Bone marrow (tissue), 2 donors: Measurements from ENCODE around the gene HILPDA.

ENCODE experiments used
- DNase-seq, 2 donors: peaks; one replicate each; lab custom pipeline; 2025; lab: John Stamatoyannopoulos, UW

Gene HILPDA, protein sequence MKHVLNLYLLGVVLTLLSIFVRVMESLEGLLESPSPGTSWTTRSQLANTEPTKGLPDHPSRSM

DNA sequence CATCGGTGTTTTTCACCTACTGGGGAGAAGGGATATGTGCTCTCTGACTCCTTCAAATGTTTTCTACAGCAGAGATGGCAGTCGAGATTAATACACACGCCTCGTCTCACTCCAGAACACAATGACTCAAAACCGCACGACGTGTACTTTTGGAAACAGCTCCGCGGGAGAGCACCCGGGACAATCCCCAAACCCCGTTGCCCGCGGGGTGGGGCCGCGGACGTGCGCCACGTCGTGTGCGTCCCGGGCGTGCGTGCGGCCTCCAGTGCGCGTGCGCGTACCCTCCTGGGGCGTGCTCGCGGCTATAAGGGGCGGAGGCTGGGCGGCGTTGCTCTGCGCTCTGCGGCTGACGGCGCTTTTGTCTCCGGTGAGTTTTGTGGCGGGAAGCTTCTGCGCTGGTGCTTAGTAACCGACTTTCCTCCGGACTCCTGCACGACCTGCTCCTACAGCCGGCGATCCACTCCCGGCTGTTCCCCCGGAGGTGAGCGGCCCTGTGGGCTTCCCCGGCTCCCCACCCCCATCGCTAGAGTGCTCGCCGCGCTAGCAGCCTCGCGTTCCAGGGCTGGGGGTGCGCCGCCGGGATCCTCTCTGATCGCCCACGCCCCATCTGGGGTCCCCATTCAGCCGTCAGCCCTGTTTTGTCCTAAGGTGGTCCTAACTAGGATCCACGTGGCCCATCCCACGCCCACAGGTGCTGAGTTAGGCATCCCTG is at the start of gene HILPDA:
TSS of gene HILPDA (plus strand) at position 336 of the 712 bp plus-strand sequence. CDS start 1,391 bp downstream, outside the sequence.
- DNase-seq = peak; percentile 73 to 88

DNA sequence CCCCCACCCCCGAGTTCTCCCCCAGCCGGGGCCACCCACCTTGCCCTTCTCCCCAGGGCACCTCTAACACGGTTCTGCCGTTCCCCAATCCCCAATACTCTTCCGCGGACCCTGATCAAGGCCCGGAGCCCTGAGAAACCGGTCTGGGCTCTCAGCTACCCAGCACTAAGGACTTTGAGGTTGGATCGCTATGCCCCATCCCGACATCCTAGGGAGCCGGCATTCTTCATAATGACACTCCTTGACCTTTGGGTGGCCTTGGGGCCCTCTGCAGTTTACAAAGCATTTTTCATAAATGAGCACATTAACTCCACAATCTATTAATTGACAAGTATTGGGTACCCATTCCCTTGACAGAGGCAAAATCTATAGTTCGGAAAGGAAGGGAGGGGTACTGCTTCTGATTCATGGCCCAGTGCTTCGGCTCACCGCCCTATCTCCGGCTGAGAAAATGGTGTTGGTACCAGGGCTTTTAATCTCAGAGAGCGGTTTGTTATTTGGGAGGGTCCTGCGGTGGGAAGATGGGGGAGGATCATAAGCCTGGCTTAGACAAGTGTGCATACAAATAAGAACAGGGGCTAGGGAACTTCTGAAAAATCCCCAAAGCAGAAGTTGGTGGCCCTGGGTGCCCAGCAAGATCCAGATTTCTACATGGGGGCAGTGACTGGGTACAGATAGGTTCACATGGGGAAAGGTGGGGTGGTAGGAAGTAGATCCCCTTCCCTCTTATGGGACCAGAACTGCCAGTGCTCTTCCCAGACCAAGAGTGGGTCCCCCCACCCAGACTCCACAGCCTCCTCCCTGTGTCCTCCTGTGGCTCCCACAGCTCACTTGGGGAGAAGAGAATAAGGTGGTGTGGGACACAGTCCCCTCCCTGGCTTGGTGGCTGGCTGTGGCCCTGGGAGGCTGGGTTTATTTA is 49.1 kb upstream of the HILPDA start:
- no peak for DNase-seq

DNA sequence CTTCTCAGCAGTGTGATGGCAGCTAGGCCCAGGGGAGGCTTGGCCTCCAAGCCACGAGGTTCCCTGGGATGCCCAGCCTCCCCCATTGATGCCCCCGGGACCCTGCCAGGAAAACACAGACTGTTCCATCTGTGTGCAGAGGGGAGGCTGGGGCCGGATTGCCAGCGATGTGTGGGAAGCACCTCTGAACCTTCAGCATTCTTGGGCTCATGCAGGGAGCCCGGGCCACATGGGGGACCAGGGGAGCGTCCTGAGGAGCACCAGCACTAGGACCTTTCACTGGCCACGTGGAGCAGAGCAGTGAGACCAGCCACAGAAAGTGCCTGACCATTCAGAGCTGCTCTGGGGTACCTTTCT is 48.5 kb upstream of the HILPDA start:
- no peak for DNase-seq

DNA sequence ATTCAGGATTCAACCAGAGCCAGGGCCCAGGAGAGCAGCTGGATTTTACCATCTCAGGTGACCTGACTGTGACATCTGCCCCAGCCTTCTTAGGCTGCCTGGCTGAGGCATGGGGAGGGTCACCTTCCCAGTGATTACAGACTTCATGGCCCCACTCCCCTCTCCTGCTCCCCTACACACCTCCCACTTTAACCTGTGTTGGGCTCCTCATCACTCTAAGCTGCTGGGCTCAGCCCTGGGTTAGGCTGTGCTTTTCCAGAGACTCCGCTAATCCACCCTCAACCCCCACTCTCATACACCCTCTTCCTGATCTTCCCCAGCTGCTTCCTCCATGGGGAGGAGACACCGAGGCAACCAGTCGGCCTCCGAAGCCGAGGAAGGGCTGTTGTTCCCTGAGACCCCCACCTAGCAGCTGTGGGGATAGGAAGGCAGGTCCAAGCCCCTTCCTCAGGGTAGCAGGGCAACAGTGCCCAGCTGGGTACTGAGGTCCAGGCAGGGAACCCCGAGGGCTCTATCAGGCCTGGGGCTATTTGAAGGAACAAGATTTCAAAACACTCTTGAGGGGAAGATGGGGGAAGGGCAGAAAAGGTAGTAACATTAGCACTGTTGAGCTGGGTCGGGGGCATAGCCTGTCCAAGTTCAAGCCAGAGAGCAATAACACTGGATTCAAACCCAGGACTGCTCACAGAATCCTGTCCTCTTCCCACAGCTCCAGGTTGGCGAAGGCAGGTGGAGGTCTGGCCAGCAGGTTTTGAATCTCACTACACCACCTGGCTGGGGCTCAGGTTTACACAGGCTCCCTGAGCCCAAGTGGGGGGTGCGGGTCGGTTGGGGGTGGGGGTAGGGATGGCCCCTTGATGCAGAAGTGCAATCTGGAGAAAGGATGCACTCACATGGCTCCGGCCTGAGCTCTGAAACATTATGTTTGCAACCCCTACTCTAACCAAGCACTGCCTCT is 47.6 kb upstream of the HILPDA start:
- no peak for DNase-seq

DNA sequence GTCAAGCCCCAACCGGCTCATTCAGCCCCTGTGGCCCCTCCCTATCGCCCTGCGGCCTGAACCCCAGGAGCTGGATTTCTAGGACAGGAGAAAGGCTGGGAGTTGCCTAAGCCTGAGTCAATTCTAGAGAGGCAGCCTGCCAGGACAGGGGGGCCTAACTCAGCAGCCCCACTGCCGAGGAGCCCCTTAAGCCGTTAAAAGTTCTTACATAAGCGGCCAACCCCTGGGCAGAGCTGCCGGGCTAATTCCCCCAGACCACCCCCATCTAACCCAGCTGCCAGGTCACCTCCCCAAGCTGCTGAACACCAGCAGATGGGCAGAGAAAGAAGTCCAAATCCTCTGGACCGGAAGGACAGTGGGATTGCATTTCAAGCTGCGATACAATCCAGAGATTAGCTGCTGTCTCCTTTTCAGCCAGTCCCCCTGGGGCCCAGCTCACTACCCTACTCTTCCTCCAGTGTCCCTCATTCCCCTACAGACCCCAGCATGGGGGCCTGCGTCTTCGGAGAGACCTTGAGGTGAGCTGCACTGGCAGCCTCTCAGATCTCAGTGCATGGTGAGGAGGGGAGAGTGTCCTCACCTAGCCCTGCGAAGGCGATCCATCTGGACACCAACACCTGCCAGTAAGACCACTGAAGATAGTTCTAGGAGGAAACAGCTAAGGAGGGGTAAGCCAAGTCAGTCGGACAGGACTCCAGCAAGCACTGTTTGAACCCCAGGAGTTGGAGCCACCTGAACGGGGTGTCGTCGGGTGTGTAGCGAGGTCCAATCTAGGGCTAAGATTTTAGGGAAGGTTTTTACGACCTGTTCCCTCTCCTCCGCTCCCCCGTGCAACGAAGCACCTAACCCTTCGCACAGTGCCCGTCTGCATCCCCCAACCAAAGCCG is 46.7 kb upstream of the HILPDA start:
- DNase-seq = peak in 1 of 2 donors; percentile 62

DNA sequence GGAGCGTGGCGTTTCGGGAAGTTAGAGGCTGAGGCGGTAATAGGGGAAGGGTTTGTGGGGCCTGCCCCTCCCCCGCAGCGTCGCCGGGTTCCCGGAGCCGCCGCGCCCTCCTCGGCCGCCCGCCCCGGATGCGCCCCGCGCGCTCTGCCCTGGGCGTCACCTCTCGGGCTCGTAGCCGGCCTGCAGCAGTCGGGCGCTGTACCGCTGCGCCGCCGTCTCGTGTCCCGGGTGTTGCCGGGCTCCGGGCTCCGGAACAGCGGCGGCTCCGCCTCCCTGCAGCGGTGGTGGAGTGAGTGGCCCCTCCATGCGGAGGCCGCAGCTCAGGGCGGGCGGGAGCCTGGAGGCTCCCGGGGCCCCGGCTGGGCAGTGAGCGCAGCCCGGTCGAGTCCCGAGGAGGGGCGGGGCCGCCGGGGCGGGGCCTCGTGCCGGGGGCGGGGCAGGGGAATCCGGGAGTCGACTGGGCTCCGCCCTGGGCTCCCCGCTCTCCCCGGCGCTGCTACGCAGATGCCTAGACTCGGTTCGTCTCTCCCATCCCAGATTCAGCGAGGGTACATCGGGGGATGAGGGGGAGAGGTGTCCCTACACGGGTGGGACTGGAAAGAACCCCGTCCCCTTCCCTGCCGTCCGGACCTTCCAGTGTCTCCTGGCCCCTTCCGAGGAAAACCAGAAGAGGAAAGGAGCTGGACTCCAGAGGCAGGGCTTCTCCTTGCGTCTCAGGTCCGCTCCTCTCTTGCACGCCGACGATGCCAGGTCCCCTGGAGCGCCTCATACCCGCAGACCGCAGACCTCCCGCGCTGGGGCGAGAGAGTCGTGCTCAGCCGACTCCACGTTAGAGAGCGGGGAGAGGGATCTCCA is 45.9 kb upstream of the HILPDA start, which contains the start of gene IMPDH1:
TSS of gene IMPDH1 (minus strand) at position 387 of the 855 bp plus-strand sequence. CDS start at position 306, 81 bp downstream.
- peak; percentile 44 to 87 for DNase-seq

DNA sequence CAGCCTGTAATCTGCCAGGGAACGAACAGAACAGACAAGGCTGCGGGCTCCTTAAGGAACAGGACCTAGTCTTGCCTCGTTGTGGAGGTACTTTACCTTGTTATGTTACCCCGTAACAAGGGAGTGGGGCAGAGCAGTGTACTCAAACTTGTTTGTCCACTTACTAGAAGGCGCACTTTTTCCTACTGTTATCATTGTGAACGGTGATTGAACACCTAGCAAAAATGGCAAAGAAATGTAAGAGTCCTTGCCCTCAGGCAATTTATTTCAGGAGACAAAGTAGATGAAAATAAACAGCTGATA is 45.3 kb upstream of the HILPDA start:
- DNase-seq = no peak

DNA sequence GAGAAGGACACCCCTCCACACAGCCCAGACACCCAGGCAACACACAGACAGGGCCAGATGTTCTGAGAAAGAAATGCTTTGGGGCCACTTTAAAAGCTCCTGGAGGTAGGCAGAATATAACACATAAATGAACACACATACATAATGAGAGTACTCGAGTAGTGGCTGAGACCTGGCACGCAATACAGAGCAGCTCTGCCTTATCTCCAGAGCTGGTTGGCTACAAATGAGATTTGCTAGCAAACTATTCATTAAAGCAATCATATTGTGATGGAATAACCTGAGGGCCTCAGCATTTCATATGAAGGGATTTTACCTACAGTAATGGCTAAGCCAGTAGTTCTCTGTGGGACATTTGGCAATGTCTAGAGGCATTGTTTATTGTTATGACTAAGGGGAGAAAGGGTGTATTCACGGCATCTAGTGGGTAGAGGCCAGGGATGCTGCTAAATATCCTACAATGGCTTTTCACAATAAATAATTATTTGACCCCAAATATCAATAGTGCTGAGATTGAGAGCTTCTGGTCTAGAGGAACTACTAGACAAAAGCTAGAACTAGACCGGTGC is 40.4 kb upstream of the HILPDA start:
- DNase-seq = no peak

DNA sequence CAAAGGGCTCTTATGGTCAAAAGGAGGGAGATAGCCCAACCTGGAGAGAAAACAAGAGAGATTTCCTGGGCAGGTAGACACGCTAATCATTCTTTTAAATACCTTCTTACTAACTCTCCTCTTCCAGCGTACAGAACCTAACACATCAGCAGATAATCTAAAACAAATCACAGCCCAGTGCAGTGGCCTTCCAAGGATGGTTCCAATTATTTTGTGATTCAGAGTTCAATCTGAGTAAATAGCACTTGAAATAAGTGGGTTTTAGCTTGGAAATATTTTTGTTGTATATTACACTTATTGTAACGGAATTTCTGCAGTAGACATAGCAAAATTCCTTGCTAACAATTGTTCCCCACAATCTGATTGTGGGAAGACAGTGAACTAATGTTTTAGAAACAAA is 38.6 kb upstream of the HILPDA start:
- DNase-seq = no peak

DNA sequence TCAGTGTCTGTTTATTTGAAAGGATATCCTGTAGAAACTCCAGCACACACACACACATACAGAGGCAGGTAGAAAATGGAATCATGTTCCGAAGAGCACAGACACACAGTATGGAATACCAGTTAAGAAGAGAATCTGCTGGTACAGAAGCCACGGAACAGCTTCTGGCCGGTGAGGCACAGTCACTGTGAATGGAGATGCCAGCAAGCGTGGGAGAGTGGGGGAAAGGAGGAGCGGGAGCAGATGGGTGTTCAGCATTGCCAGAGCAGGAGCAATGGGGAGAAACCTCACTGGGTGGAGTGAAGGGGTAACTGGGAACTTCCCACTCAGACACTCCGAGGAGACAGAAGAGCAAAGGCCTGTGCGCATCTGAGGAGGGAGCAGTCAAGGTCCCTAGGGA is 36.4 kb upstream of the HILPDA start:
- no peak for DNase-seq

DNA sequence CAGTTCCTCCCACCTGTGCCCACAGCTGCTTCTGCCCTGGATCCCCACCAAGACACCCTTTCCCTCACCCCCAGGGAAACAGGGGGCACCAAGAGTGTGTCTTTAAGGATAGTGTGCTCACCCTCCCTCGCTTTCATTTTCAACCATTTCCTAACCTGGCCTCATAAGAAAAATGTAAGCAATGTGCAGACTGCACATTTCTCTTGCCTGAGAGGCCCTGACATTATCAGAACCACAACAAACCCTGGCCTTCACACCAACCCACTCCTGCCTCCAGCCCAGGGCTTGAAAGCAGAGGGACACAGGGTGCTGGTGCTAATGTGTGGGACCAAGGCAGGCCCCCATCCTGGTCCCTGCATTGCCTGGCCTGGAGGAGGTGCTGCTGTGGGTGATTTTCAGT is 34.9 kb upstream of the HILPDA start:
- DNase-seq = no peak

DNA sequence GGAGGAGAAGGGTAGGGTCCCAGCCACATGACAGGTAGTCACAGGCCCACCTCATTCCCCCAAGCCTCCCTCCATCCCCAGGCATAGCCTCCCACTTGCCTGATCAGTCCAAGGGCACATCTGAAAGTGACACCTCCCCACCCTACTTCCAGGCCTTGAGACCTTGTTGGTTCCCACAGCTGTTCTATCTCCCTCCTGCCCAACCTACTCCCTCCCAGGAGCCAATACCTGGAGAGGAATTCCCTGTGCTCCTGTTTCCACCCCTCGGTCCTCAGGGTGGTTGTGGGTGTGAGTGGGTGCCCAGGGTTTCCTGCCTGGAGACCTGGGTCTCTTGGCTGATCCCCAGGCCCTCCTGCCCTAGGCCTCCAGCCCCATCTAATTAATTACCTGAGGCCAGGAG is 34.3 kb upstream of the HILPDA start:
- no peak for DNase-seq

DNA sequence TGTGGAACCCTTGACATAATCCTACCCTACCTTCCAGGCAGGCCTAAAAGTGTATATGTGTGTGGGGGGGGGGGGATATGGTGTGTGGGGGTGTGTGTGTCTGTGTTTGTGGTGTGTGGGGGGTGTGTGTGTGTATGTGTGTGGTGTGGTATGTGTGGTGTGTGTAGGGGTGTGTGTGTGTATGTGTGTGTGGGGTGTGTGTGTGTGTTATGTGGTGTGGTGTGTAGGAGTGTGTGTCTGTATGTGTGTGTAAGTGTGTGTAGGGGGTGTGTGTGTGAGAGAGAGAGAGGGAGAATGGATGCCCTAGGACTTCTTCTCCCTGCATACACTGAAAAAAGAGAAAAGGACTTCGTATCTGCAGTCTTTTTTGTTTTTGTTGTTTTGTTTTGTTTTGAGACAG is 33.6 kb upstream of the HILPDA start:
- DNase-seq = no peak

DNA sequence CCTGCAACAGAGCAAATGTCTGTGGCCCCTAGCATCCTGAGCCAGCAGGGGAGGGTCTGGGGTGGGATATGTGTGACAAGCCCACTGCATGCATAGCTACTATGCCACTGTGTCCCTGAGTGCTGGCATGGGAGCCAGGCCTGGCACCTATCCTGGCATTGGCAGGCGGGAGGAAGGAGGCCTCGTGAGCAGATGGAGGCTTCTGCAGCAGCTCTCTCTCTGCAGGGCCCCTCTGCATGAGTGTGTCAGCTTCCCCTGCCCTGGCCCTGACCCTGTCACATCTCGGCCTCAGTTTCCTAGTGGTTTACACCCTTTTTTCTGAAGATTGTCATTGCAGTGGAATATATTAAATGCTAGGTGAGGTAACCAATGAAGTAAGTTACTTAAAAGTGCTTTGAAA is 32.8 kb upstream of the HILPDA start:
- DNase-seq = no peak

DNA sequence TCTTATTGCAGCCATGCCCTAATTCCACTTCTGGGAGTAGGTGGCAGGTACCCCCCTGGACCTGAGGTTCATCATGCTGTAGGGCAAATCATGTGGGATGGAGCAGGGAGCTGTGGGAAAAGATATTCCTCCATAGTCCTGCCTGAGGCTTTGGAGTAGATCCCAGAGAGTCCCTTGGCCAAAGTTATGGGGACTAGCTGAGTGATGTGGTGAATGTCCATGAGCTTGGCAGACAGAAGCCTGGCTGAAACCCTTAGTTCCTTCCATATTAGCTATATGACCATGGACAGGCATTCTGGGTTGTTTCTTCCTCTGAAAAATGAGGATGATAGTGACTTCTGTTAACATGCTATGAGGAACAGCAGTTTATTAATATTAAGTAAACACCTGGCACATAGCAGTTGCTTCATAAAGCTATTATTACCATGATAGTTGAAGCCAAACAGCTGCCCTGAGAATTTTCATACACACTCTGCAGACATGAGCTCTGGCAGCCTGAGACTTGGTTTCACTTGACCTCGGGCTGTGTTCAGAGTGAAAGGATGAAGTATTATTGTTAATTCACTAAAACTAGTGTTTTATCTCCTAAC is 30.9 kb upstream of the HILPDA start:
- DNase-seq = no peak

DNA sequence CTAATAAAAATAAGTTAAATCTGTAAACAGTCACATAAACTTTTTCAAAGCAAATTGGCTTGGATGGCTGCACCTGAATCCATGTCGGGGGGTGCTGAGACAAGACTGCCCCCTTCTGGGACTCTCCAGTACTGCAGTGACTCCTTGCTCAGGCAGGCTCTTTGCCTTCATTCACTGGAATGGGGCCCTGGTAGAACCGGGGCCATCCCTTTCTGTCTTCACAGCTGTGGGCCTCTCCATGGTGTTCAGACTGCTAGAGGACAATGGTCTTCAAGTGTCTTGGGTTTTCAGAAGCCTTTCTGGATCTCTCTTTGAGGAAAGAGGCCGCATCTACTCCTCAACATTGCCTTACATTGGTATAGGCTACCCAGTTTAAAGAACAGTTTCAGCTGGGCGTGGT is 29.8 kb upstream of the HILPDA start:
- DNase-seq = peak; percentile 52 to 64

DNA sequence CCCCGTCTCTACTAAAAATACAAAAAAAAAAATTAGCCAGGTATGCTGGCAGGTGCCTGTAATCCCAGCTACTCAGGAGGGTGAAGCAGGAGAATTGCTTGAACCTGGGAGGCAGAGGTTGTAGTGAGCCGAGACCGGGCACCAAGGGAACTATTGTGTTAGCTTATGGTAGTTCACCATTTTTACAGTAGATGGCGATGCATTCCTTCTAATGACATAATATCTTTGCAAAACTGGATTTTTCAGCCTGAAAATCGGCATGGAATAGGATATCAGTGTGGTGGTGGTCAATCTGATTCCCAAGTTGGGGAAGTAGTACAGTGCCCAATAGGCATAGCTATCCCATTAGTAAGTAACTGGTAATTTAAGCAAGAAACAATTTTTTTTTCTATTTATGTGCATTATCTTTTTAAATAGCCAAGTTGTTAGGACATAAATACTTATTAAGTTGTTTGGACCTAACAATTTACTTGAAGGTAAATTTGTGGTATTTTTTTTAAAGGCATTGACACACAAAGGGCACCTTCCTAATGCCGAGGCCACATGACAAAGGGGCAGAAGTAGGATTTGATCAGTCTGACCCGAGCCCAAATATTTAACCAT is 28.3 kb upstream of the HILPDA start:
- DNase-seq = peak in 1 of 2 donors; percentile 56

DNA sequence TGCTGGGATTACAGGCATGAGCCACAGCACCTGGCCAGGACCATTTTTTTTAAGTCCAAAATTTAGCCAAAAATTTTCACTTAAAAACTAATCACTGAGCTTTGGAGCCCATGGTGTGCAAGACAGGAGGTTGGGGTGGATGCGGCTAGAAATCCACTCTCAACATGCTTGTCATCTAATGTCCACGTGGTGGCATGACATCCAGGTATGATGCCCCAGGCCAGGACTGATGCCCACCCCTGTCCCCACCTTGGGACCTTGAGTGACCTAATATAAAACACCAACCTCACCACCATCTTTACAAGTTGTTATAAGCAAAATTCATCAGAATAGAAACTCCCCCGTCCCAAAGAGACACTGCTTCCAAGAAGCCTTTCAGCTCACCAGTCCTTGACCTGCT is 25.5 kb upstream of the HILPDA start:
- DNase-seq = no peak

DNA sequence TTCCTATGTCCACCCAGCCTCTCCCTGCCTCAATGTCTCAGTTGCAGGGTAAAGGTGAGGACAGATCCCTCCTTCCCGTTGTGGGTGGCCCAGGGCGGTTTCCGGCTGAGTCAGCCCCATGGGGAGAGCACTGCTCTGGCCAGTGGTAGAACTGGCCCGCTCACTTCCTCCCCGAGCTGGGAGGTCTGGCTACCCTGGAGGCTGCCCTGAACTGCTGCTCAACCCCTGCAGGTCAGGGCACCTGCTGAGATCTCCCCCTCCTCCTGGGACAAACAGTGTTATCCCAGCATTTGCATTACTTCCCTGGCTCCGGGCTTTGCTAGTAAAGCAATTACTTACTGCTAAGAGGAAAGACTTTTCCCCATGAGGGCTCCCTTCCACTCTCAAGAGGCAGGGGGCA is 24.5 kb upstream of the HILPDA start:
- no peak for DNase-seq
